GM21786 (cell line): Measurements from ENCODE around the gene RAB3C.
"Not testable (repeated sequence)": the region's sequence is repeated elsewhere in the genome, so short reads cannot be mapped to it uniquely, and the experiment has no call there.

Experiments
- ATAC-seq: cut with Tn5 transposase; IDR thresholded peaks from one replicate; pipeline ENCODE4 v1.9.1; 2021; ENCODE audit not compliant: unreplicated experiment

The RAB3C gene

GRCh38 chr5:58674070-58674469 lies 91.2 kb downstream of the RAB3C start:
- ATAC-seq: no peak

GRCh38 chr5:58674711-58675110 lies 91.8 kb downstream of the RAB3C start:
- no peak for ATAC-seq

DNA sequence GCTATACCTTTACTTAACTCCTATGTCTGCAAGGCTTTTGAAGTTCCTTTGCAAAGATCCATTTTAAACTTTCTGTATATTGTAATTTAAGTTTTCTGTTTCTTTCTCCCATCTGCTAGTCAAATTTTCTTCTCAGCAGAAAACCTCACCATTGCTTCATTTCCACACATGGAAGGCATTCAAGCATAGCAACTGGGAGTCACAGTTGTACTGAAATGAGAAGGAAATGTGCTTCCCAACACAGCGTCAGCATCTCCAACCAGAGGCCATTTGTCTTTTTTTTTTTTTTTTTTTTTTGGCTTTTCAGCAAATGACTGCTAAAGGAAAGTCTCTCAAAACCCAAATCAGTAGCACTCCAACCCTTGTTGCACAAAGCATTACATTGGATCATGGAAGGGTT lies 92.5 kb downstream of the RAB3C start:
- ATAC-seq: no peak

- no peak for ATAC-seq
Observed at GRCh38 chr5:58677650-58678049, 94.8 kb downstream of the RAB3C start.

DNA sequence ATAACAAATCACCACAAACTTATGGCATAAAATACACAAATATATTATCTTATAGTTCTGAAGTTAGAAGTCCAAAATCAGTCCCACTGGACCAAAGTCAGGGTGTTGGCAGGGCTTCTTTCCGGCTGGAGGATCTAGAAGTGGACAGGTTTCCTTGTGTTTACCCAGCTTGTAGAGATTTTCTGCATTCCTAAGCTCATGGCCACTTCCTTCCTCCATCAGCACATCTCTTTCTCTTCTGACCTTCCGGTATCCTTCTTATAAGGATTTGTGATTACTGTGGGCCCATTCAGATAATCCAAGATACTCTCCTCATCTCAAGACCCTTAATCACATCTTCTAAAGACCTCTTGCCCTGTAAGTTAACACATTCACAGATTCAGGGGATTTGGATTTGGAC lies 97.6 kb downstream of the RAB3C start:
- no peak for ATAC-seq

- no peak for ATAC-seq
Observed at GRCh38 chr5:58681943-58682342, 99.1 kb downstream of the RAB3C start.

DNA sequence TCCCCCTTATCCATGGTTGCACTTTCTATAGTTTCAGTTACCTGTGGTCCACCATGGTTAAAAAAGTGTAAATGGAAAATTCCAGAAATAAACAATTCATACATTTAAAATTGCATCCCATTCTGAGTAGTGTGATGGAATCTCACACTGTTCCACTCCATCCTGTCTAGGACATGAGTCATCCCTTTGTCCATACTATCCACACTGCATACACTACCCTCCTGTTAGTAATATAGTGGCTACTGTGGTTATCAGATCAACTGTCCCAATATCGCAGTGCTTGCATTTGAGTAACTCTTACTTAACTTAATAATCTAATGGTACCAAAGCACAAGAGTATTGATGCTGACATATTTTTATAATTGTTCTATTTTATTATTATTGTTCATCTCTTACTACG lies 100.7 kb downstream of the RAB3C start:
- no peak for ATAC-seq

DNA sequence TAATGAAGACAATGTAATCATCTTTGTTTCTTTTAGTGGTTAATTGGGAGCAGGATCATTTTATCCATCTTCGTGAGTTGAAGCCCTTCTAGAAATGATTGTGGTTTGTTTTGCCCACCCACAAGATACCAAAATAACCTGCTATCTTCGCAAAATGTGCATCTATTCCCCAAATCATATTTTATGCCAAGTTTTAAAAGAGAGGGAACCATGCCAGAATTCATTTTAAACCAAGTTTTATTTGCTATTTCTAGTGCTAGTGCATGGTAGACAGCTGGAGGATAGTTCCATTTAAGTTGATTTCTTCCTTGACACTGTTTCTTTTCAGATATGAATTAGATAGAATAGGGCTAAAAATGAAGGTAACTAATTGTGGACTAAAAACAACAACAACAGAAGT lies 104.2 kb downstream of the RAB3C start:
- no peak for ATAC-seq

DNA sequence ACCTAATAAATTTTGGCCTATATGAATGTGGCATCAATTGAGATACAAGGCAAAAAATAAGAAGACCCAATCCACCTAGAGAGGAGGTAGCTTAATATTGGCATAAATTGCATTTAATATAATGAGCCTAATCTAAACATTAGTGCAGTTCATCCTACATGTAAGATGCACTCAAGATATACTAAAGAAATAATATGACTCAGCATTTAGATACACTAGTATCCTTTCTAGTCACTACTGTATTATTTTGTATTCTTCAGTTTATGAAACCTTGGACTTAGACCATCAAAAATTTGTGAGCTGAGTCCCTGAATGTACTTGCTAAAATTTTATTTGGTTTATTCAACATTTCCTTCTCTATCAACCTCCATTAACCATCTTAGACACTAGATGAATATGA lies 104.7 kb downstream of the RAB3C start:
- ATAC-seq: no peak

GRCh38 chr5:58699088-58699761 lies 116.3 kb downstream of the RAB3C start:
- ATAC-seq: not testable (repeated sequence)

GRCh38 chr5:58699762-58700118 lies 116.9 kb downstream of the RAB3C start:
- no peak for ATAC-seq

DNA sequence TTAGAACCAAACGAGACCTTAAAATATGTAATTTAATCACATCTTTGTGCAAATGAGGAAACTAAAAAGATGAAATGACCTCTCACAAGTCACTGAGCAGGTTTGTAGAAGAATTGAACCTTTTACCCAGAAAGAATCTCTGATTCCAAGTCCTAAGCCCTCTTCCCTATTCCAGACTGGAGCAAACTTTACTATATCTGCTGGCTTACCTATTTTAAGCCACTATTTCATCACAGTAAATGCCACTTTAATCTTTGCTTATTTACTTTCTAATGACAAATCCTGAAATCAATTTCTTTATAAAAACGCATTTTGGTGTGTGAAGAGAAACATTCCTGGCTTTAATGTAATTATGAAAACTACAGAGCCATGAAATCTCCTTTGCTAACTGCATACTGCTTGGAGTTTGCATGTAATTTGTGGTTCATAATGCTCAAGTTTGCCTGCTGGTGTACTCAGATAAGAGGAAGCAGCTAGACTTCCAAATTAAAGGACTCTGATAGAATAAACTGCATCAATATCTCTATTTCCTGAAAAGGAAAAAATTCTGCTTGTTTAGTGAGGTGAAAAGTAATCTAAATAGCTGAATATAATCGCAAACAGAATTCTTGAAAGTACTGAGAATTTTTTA lies 121.2 kb downstream of the RAB3C start:
- no peak for ATAC-seq

DNA sequence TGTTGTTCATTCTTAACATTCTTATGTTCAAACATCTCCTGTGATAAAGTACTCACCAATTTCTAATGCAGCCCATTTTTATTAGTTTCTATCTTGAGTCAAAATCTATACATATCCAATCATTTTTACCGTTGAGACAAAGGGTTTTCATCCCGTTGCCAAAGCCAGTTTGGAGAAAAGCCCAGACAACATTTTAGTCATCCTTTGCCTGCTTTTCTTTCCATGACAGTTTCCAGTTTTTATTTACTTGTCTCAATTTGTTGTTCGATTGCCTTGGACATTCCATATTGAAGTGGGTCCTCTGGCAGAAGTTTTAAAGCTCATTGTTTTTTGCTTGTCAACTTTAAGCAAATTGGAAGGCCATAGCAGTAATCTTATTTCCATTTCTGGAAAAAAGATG lies 123.9 kb downstream of the RAB3C start:
- ATAC-seq: no peak

DNA sequence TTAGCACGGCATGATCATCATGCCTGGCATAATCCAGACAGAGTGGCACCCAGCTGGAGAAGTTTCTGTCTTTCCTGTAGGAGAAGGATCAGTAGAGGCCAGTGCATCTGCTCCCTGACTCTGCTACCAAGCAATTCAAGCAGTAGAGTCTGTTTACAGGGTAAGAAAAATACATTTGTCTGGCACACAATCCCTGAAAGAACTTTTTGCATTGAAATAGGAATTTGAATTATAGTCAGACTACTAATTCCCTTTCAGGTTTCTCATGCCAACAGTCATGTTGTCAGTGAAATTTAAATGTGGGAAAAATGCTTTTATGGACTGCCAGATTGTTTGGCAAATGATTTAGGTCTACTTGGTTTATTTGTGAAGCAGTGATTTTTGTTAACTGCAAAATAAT lies 125.6 kb downstream of the RAB3C start:
- no peak for ATAC-seq

GRCh38 chr5:58710425-58710824 lies 127.5 kb downstream of the RAB3C start:
- not testable (repeated sequence) for ATAC-seq

GRCh38 chr5:58710871-58711270 lies 128.0 kb downstream of the RAB3C start:
- no peak for ATAC-seq

DNA sequence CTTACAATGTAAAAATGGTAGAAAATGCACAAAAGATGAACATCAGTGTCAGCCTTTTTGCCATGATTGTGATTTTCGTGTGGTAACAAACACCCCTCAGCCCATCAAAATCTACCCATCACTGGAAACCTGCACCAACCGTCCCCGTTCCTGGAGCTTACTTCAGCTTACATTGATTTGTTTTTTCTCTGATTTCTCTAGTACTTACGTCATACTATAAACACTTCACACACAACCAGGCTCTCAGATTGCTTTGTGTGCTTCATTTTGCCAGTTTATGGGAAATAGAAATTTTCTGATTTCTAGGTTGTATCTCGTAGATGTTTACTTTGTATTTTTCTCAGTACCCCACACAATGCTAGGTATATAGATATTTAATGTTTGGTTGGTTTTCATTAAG lies 129.1 kb downstream of the RAB3C start:
- no peak for ATAC-seq

- ATAC-seq: no peak
Observed at GRCh38 chr5:58714046-58714445, 131.2 kb downstream of the RAB3C start.

GRCh38 chr5:58715997-58716656 lies 133.3 kb downstream of the RAB3C start:
- ATAC-seq: no peak

GRCh38 chr5:58716713-58717112 lies 133.8 kb downstream of the RAB3C start:
- ATAC-seq: no peak

DNA sequence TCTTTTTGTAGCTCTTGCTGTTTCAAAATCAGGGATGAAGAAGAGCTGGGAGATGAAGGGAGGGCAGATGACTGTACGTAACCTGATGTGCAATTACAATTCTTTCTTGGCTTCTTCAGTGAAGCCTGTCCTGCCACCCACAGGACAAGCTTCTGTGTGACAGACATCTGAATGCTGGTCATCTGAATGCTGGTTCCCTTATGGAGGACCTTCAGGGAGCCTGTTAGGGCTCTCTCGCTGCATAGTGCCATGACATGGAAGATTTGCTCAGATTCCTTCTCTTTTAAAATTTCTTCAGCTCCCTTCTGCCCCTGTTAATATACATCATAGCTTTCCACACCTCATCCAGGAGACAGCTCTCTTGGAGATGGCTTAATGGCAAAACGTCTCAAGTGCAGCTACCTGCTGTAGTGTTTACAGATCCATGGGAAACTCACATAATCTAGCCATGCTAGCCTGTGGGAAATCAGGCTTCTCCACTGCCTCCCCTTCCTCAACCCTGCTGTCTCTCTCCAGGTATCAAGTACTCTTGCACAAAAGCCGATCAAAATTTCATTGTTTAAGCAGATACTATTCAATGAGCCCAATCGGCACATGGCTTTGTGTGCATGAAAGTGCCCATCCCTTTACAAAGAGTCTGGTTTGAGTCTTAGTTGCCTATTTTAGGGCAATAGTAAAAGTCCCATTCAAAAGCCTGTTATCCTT lies 134.6 kb downstream of the RAB3C start:
- ATAC-seq: no peak
